LNCaP clone FGC (cell line): ENCODE measurements around the gene ANKS4B.

Experiments used
- DNase-seq: peaks from one replicate; pipeline ENCODE4 v3.0.0-alpha.2; 2011; ENCODE audit warnings: low read depth
- H3K4me3 ChIP-seq: 2 replicates; pipeline ENCODE4 v1.5.1; 2011; ENCODE audit warnings: mild to moderate bottlenecking, low read depth, low read length, control low read depth
- TF ChIP-seq, protein P1 (sequence below): IDR thresholded peaks from 2 replicates; pipeline ENCODE4 v1.5.1; 2012; ENCODE audit warnings: mild to moderate bottlenecking; ENCODE audit not compliant: control insufficient read depth, insufficient read depth; ENCODE audit errors: extremely low read depth

ANKS4B gene

DNA sequence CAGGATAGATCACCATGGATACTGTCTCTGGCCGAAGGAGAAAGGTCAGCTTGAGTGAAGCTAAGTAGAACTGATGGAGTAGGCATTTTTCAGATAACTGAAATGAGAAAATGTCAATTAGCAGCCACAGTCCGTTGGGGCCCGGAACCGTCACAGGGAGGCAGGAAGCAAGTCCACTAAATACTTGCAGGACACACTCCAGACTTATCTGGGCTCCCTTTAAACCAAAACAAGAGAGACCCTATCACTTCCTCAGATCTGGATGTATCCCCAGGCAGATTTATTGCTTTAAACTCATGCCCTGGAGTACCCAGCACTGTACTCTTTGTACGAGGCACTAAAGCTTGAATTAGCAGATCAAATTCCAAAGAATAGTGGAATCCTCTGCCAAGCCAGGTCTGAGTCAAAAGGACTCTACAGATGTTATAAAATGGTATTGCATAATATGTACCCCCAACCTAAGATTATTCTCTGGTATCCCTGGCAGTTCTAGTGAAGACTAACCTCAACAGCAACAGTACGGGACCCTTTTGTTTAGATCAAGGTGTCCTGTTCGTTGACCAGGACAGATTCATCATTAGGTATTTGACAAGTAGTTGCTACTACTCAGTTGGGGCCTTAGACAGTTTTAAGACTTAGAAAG lies 30.2 kb upstream of the ANKS4B start:
- DNase-seq: no peak
- TF ChIP-seq, protein P1, sequence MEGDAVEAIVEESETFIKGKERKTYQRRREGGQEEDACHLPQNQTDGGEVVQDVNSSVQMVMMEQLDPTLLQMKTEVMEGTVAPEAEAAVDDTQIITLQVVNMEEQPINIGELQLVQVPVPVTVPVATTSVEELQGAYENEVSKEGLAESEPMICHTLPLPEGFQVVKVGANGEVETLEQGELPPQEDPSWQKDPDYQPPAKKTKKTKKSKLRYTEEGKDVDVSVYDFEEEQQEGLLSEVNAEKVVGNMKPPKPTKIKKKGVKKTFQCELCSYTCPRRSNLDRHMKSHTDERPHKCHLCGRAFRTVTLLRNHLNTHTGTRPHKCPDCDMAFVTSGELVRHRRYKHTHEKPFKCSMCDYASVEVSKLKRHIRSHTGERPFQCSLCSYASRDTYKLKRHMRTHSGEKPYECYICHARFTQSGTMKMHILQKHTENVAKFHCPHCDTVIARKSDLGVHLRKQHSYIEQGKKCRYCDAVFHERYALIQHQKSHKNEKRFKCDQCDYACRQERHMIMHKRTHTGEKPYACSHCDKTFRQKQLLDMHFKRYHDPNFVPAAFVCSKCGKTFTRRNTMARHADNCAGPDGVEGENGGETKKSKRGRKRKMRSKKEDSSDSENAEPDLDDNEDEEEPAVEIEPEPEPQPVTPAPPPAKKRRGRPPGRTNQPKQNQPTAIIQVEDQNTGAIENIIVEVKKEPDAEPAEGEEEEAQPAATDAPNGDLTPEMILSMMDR: no peak
- H3K4me3 ChIP-seq: no peak overlapping the region

DNA sequence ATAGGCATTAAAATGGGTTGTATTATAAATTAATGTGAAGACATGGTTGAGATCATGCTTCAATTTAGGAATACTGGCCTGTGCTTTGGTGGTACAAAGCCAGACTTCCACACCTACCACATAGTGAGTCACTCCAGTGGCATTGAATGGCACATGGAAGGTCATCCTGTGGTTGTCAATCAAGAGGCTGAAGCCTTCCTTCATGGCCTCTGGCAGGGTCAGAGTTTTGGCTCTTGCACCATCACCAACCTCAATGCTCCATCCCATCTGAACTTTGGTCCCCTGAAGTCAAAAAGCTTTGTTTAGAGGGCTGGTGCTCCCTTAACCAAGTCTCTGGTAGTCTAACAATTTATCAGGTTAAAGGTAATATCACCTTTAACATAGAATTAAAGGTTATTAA lies 28.2 kb upstream of the ANKS4B start:
- TF ChIP-seq, protein P1: no peak

DNA sequence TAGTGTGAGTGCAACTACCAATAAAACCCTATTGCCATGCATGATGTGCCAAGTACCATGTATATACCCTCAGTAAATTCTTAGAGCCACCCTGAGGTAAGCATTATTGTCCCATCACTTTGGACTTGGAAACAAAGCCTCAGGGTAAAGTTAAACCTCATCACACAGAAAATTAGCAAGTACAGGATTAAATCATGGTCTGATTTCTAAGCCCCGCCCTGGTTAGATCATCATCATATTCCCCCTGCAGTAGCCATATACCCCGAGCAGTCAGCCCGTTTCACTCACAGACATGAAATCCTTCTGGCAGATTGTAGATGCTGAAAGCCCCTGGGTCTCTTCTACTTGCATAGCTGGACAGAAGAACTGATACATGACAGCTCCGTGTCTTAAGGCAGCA lies 26.9 kb upstream of the ANKS4B start:
- TF ChIP-seq, protein P1: no peak
- no peak overlapping the region for H3K4me3 ChIP-seq
- no peak for DNase-seq

More for the DNA sequence above, 28.2 kb upstream of the ANKS4B start:
- H3K4me3 ChIP-seq: no peak overlapping the region
- DNase-seq: no peak

DNA sequence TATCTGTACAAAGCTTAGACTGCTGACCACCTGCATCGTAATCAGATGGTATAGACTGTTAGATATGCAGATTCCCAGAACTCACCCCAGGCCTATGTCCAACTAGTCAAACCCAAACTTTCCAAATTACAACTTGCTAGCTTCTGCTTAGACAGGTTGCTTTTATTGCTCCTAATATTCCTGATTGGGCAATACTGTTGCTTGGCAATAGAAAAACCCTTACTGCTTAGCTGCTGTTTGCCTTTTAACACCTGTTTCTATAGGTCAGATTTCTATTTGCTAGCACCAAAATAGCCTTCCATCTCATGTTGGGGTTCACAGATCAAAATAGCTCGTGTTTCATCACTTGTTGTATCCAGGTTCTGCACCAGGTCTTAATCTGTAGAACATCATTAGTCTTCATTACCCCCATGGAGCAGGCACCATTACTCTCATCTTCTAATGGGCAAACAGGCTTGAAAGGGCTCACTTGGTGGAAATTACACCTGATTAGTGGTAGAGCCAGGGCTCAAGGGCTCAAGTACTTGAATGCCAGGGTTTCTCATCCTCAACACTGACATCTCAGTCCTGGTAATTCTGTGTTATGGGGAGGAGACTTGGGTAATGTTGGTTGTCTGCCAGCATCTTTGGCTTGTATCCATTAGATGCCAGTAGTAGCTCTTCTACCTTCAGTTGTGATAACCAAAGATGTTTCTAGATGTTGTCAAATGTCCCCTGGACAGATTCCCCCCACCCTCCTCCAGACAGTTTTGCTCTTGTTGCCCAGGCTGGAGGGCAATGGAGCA lies 24.9 kb upstream of the ANKS4B start:
- DNase-seq: no peak
- no peak overlapping the region for H3K4me3 ChIP-seq
- TF ChIP-seq, protein P1: no peak

DNA sequence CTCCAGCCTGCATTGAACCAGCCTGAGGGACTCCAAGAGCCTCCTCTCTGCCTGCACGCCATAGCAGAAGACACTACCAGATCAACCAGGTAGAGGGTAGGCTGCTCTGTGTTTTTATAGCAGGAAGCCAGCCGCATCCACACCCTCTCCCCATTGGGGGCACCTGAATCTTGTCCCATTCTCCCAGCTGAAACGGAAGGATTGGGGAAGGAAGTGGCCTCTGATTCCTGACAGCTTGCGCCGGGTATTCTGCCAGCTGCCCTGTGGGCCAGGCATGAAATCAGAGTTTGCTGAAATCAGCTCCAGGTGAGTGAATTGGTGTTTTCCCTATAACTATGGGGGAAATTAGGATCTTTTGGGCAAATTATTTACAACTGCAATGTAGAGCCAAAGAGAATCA lies 22.0 kb upstream of the ANKS4B start, which contains the start of gene ZP2:
TSS of gene ZP2 (minus strand) at position 89 of the 400 bp plus-strand sequence. CDS start at position 62, 27 bp downstream.
- DNase-seq: no peak
- TF ChIP-seq, protein P1: no peak
- H3K4me3 ChIP-seq: no peak within 1 kb of the TSS

DNA sequence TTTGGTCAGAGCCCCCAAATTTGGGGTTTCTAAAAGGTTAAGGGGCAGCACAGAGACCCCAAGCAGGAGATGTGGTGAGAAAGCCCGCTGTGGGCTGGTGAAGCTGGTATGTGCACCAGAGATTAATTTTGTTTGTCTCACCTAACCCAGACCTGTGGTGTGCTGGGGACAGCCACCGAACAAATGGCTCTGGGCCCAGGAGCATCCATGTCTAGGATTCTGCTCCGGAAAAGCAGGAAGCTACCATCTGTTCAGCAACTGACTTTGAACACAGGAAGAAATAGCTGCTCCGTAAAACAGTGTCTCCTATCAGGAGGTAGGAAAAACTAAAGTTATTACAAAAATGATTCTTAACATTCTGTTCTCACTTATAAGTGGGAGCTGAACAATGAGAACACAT lies 19.4 kb upstream of the ANKS4B start:
- TF ChIP-seq, protein P1: no peak
- no peak for DNase-seq
- H3K4me3 ChIP-seq: no peak overlapping the region
